Measurements from ENCODE around the gene ZNF844. TPM values are rescaled to one million over a fixed set of nuclear protein-coding genes. Genes with fewer than 3 reads are reported as not detected.

Gene ZNF844
- 1.6 and 4.1 TPM in 2 replicates for total RNA-seq

GRCh38 chr19:12064590-12065538, at the start of gene ZNF844:
Gene ZNF844 (plus strand): TSS chr19:12064731. CDS start chr19:12064874, 143 bp downstream.
- FAIRE-seq (no peak), DNase-seq (ENCODE audit: low read depth) (peak; percentile 56)
- TF ChIP-seq CTCF (IDR thresholded peaks at IDR 0.05; ENCODE audit: insufficient read depth, low read length, severe bottlenecking) = no peak
- Histone ChIP-seq H3K4me3 (ENCODE audit: low read depth, low read length) (peak within 1 kb of the TSS; percentile 56), H3K27me3 (ENCODE audit: control insufficient read depth, insufficient read depth, low read length) (no peaks in the 10 kb centered on the region), H3K36me3 (ENCODE audit: control insufficient read depth, insufficient read depth, low read length) (peaks cover 1% of the 10 kb centered on the region)

- DNase-seq (ENCODE audit: low read depth) (no peak), FAIRE-seq (no peak)
- no peaks in the 10 kb centered on the region for H3K27me3 ChIP-seq (ENCODE audit: control insufficient read depth, insufficient read depth, low read length)
- no peak overlapping the region for H3K4me3 ChIP-seq (ENCODE audit: low read depth, low read length)
- TF ChIP-seq CTCF (IDR thresholded peaks at IDR 0.05; ENCODE audit: insufficient read depth, low read length, severe bottlenecking) = no peak
- peaks cover 6% of the 10 kb centered on the region for H3K36me3 ChIP-seq (ENCODE audit: control insufficient read depth, insufficient read depth, low read length)
Observed at GRCh38 chr19:12015015-12015752, 49.3 kb upstream of the ZNF844 start.

GRCh38 chr19:12015753-12016116, 48.8 kb upstream of the ZNF844 start:
- Histone ChIP-seq H3K36me3 (ENCODE audit: control insufficient read depth, insufficient read depth, low read length) (peaks cover 6% of the 10 kb centered on the region), H3K4me3 (ENCODE audit: low read depth, low read length) (no peak overlapping the region), H3K27me3 (ENCODE audit: control insufficient read depth, insufficient read depth, low read length) (no peaks in the 10 kb centered on the region)
- no peak for TF ChIP-seq CTCF (IDR thresholded peaks at IDR 0.05; ENCODE audit: insufficient read depth, low read length, severe bottlenecking)
- DNase-seq (ENCODE audit: low read depth) (no peak), FAIRE-seq (no peak)

- FAIRE-seq (no peak), DNase-seq (ENCODE audit: low read depth) (no peak)
- no peak for TF ChIP-seq CTCF (IDR thresholded peaks at IDR 0.05; ENCODE audit: insufficient read depth, low read length, severe bottlenecking)
- H3K36me3 ChIP-seq (ENCODE audit: control insufficient read depth, insufficient read depth, low read length) = peaks cover 1% of the 10 kb centered on the region
- H3K4me3 ChIP-seq (ENCODE audit: low read depth, low read length) = peak overlapping the region; percentile 97
- no peaks in the 10 kb centered on the region for H3K27me3 ChIP-seq (ENCODE audit: control insufficient read depth, insufficient read depth, low read length)
Observed at GRCh38 chr19:12034198-12034597, 30.3 kb upstream of the ZNF844 start.

GRCh38 chr19:12034620-12035019, 29.9 kb upstream of the ZNF844 start:
- Histone ChIP-seq H3K4me3 (ENCODE audit: low read depth, low read length) (peak overlapping the region; percentile 97), H3K36me3 (ENCODE audit: control insufficient read depth, insufficient read depth, low read length) (peaks cover 1% of the 10 kb centered on the region), H3K27me3 (ENCODE audit: control insufficient read depth, insufficient read depth, low read length) (no peaks in the 10 kb centered on the region)
- FAIRE-seq = no peak
- no peak for DNase-seq (ENCODE audit: low read depth)
- no peak for TF ChIP-seq CTCF (IDR thresholded peaks at IDR 0.05; ENCODE audit: insufficient read depth, low read length, severe bottlenecking)

All from bronchial epithelial cell (primary cell).